HepG2 (cell line): ENCODE results near the gene YIF1A. TPM values are rescaled to one million over a fixed set of nuclear protein-coding genes. Genes with fewer than 3 reads are reported as not detected.

Source experiments
- AKAP8 ChIP-seq: sonication (generic); formaldehyde crosslinking; IDR thresholded peaks from 2 replicates; pipeline ENCODE4 v1.5.1; 2020; ENCODE audit warnings: mild to moderate bottlenecking, missing genetic modification reagents
- ATF6 ChIP-seq: sonication (generic); formaldehyde crosslinking; conservative IDR thresholded peaks from 2 replicates; pipeline ENCODE4 v1.4.0; 2020; ENCODE audit warnings: missing genetic modification reagents
- ATF7-NPFF ChIP-seq: sonication (generic); formaldehyde crosslinking; IDR thresholded peaks from 2 replicates; pipeline ENCODE4 v1.8.1; 2023; ENCODE audit warnings: mild to moderate bottlenecking, low read depth, missing genetic modification reagents, moderate library complexity
- CEBPZ ChIP-seq: IDR thresholded peaks from 2 replicates; pipeline ENCODE4 v1.6.1; 2012; ENCODE audit warnings: low read length, improper control_type of control experiment
- CENPX ChIP-seq: sonication (generic); formaldehyde crosslinking; IDR thresholded peaks from 2 replicates; pipeline ENCODE4 v1.9.0; 2021; ENCODE audit warnings: mild to moderate bottlenecking, missing genetic modification reagents, moderate library complexity
- CHCHD3 ChIP-seq: sonication (generic); formaldehyde crosslinking; IDR thresholded peaks from 2 replicates; pipeline ENCODE4 v1.8.0; 2022; ENCODE audit warnings: mild to moderate bottlenecking, missing genetic modification reagents, moderate library complexity
- E2F5 ChIP-seq: sonication (generic); formaldehyde crosslinking; conservative IDR thresholded peaks from 2 replicates; pipeline ENCODE4 v1.4.0; 2020; ENCODE audit warnings: missing genetic modification reagents
- GATAD1 ChIP-seq: IDR thresholded peaks from 2 replicates; pipeline ENCODE4 v1.6.1; 2016; ENCODE audit warnings: missing genetic modification reagents, missing compliant biosample characterization
- HINFP ChIP-seq: sonication (generic); formaldehyde crosslinking; IDR thresholded peaks from 2 replicates; pipeline ENCODE4 v1.4.0; 2020; ENCODE audit warnings: low read depth, mild to moderate bottlenecking, missing genetic modification reagents
- IRF9 ChIP-seq: sonication (generic); formaldehyde crosslinking; IDR thresholded peaks from 2 replicates; pipeline ENCODE4 v1.8.0; 2022; ENCODE audit warnings: missing genetic modification reagents, mild to moderate bottlenecking, borderline replicate concordance
- MLX ChIP-seq: IDR thresholded peaks from 2 replicates; pipeline ENCODE4 v1.6.1; 2016
- PLSCR1 ChIP-seq: sonication (generic); formaldehyde crosslinking; IDR thresholded peaks from 2 replicates; pipeline ENCODE4 v1.5.0; 2020; ENCODE audit warnings: missing genetic modification reagents, mild to moderate bottlenecking, borderline replicate concordance
- POLR2G ChIP-seq: fragments of 200-400 bp; formaldehyde crosslinking; IDR thresholded peaks from 2 replicates; pipeline ENCODE4 v1.6.1; 2018; ENCODE audit warnings: mild to moderate bottlenecking, low read depth, low read length, moderate library complexity
- SALL1 ChIP-seq: sonication (generic); formaldehyde crosslinking; IDR thresholded peaks from 2 replicates; pipeline ENCODE4 v1.8.0; 2022; ENCODE audit warnings: mild to moderate bottlenecking, missing genetic modification reagents
- TCF7 ChIP-seq: sonication (generic); IDR thresholded peaks from 2 replicates; pipeline ENCODE4 v1.6.1; 2016; ENCODE audit warnings: antibody characterized with exemption, low read depth
- TMF1 ChIP-seq: sonication (generic); formaldehyde crosslinking; IDR thresholded peaks from 2 replicates; pipeline ENCODE4 v1.8.1; 2022; ENCODE audit warnings: low read depth, missing genetic modification reagents
- TOE1 ChIP-seq: sonication (generic); formaldehyde crosslinking; IDR thresholded peaks from 2 replicates; pipeline ENCODE4 v1.4.0; 2020; ENCODE audit warnings: mild to moderate bottlenecking, missing genetic modification reagents
- ZNF615 ChIP-seq: sonication (generic); formaldehyde crosslinking; IDR thresholded peaks from 2 replicates; pipeline ENCODE4 v1.5.0; 2020; ENCODE audit warnings: mild to moderate bottlenecking, missing genetic modification reagents, borderline replicate concordance
- ZNF75D ChIP-seq: sonication (generic); formaldehyde crosslinking; IDR thresholded peaks from 2 replicates; pipeline ENCODE4 v1.8.1; 2023; ENCODE audit warnings: missing genetic modification reagents, mild to moderate bottlenecking, borderline replicate concordance
- polyA plus RNA-seq, 8 experiments: library from polyadenylated mRNA; depleted of rRNA in 3 of 8; stranded (reverse) in 7 of 8; unstranded in 1 of 8; fragments of >200 nt; fragmentation: Illumina TruSeq in 4 of 8; extraction: Trizol in 4 of 8; gene quantifications; 2 replicates each; pipeline versions ENCODE4 v1.2.1 to v1.2.3, GENCODE V29; 2011 to 2016; ENCODE audit warnings: low read depth in 4 of 8, missing spikeins in 1 of 8, mixed read lengths in 1 of 8; ENCODE audit not compliant: insufficient read depth in 1 of 8
- total RNA-seq, 5 experiments: library from RNA; depleted of rRNA; stranded (reverse); fragments of >200 nt; fragmentation: Illumina TruSeq; extraction: Trizol; gene quantifications; 2 replicates each; pipeline ENCODE4 v1.2.3, GENCODE V29; 2016; ENCODE audit warnings: low read depth in 1 of 5

Gene YIF1A
- total and polyA plus RNA-seq, 2 of the 13 experiments (the other 11 are each of a cell fraction or from before 2014, with no cell fraction given), result 133 to 145 TPM

- TF ChIP-seq PLSCR1 (CRISPR knock-in tag), result no peak
- no peak for TF ChIP-seq CEBPZ
- no peak for TF ChIP-seq CENPX
- peak; percentile 32 for TF ChIP-seq POLR2G
- peak; percentile 65 for TF ChIP-seq SALL1 (CRISPR knock-in tag)
- TF ChIP-seq ZNF75D, result no peak
- no peak for TF ChIP-seq AKAP8 (CRISPR knock-in tag)
- TF ChIP-seq CHCHD3 (CRISPR knock-in tag), result no peak
- no peak for TF ChIP-seq TOE1
- TF ChIP-seq TMF1 (CRISPR knock-in tag), result 0 out of 2 replicates have a peak, but pooled peaks have one; percentile 53
- TF ChIP-seq ATF6 (CRISPR knock-in tag), result no peak; the same call in 1 of the 2 replicates
- TF ChIP-seq HINFP (CRISPR knock-in tag), result peak; percentile 45; the same call in 1 of the 2 replicates
- no peak for TF ChIP-seq E2F5 (CRISPR knock-in tag)
- 0 out of 2 replicates have a peak, but pooled peaks have one; percentile 12 for TF ChIP-seq ATF7-NPFF (CRISPR knock-in tag)
- TF ChIP-seq GATAD1, result peak; percentile 50
- TF ChIP-seq IRF9 (CRISPR knock-in tag), result 0 out of 2 replicates have a peak, but pooled peaks have one; percentile 85
- TF ChIP-seq MLX, result peak; percentile 34; the same call in 1 of the 2 replicates
- no peak; the same call in 1 of the 2 replicates for TF ChIP-seq ZNF615 (CRISPR knock-in tag)
- TF ChIP-seq TCF7, result no peak
Measured at GRCh38 chr11:66311965-66312548, 23.1 kb upstream of the YIF1A start (continued).
